ENCODE results near the gene TSKS. TPM values are rescaled to one million over a fixed set of nuclear protein-coding genes. Genes with fewer than 3 reads are reported as not detected.
A peak's percentile ranks its signal among the peaks of the same experiment; 100 is the strongest.

TSKS gene
- total RNA-seq, 1 experiment from 2014 or later, result 0.76 TPM

- no peak for ATAC-seq
- Histone ChIP-seq H3K27me3 (ENCODE audit: insufficient read depth, low read length) (no peaks in the 10 kb centered on the region), H3K9ac (ENCODE audit: low read length) (no peak overlapping the region), H3K9me2 (ENCODE audit: insufficient read depth) (no peaks in the 10 kb centered on the region), H3K9me3 (ENCODE audit: control insufficient read depth in 1 of 2, insufficient read depth in 1 of 2, low read depth in 1 of 2, low read length in 2 of 2) (no peaks in the 10 kb centered on the region), H3K79me2 (ENCODE audit: insufficient read depth, low read length) (no peaks in the 10 kb centered on the region), H3K4me3 (replicated peaks in 1 of 2; ENCODE audit: low read depth in 1 of 2, low read length in 2 of 2) (no peak overlapping the region), H3K4me2 (ENCODE audit: low read length) (no peak overlapping the region), H4K20me1 (ENCODE audit: insufficient read depth) (no peaks in the 10 kb centered on the region), H3K27ac (ENCODE audit: low read depth, low read length) (no peak overlapping the region), H2AFZ (ENCODE audit: low read depth, low read length, poor library complexity, severe bottlenecking) (no peak overlapping the region), H3K36me3 (ENCODE audit: control insufficient read depth in 1 of 2, insufficient read depth in 2 of 2, low read length in 2 of 2) (no peaks in the 10 kb centered on the region), H3K4me1 (ENCODE audit: control insufficient read depth in 1 of 2, insufficient read depth in 2 of 2, low read length in 2 of 2) (peaks cover 4 to 14% of the 10 kb centered on the region in 2 experiments; a peak in 3 of 4 replicates)
- ChIA-PET RAD21 (ENCODE audit: low non-redundant PET in 1 of 2, low total read pairs in 2 of 2, uncharacterized antibody in 2 of 2, unreplicated experiment in 2 of 2) (no interaction called here), POLR2A (no interaction called here), CTCF (no interaction called here)
- DNase-seq (ENCODE audit: low read depth, low spot score), result no peak
- no TSS peak for BruUV-seq (replicated peaks)
- TF ChIP-seq EZH2 (IDR thresholded peaks at IDR 0.05) (no peak), YY1 (IDR thresholded peaks at IDR 0.05; ENCODE audit: extremely low read depth, insufficient replicate concordance, low read depth, low read length) (no peak), MAX (IDR thresholded peaks at IDR 0.05) (no peak), JUND (IDR thresholded peaks at IDR 0.05) (no peak), CBX3 (IDR thresholded peaks at IDR 0.05; ENCODE audit: low read depth) (no peak), ZNF274 (IDR thresholded peaks at IDR 0.05; ENCODE audit: low read depth, low read length) (no peak)
- intact Hi-C loops (cut with micrococcal nuclease), result no loop called here
Measured at GRCh38 chr19:49701271-49701786, 61.8 kb downstream of the TSKS start.

- Histone ChIP-seq H3K4me3 (replicated peaks in 1 of 2; ENCODE audit: low read depth in 1 of 2, low read length in 2 of 2) (no peak overlapping the region), H4K20me1 (ENCODE audit: insufficient read depth) (no peaks in the 10 kb centered on the region), H3K36me3 (ENCODE audit: control insufficient read depth in 1 of 2, insufficient read depth in 2 of 2, low read length in 2 of 2) (no peaks in the 10 kb centered on the region), H3K79me2 (ENCODE audit: insufficient read depth, low read length) (no peaks in the 10 kb centered on the region), H3K27me3 (ENCODE audit: insufficient read depth, low read length) (no peaks in the 10 kb centered on the region), H2AFZ (ENCODE audit: low read depth, low read length, poor library complexity, severe bottlenecking) (no peak overlapping the region), H3K9ac (ENCODE audit: low read length) (no peak overlapping the region), H3K4me2 (ENCODE audit: low read length) (no peak overlapping the region), H3K9me2 (ENCODE audit: insufficient read depth) (no peaks in the 10 kb centered on the region), H3K27ac (ENCODE audit: low read depth, low read length) (no peak overlapping the region), H3K4me1 (ENCODE audit: control insufficient read depth in 1 of 2, insufficient read depth in 2 of 2, low read length in 2 of 2) (peaks cover 4 to 14% of the 10 kb centered on the region in 2 experiments; a peak in 3 of 4 replicates), H3K9me3 (ENCODE audit: control insufficient read depth in 1 of 2, insufficient read depth in 1 of 2, low read depth in 1 of 2, low read length in 2 of 2) (no peaks in the 10 kb centered on the region)
- DNase-seq (ENCODE audit: low read depth, low spot score) (no peak), ATAC-seq (peak; percentile 45)
- ChIA-PET POLR2A (interaction anchor here (1.2 kb wide), 1 partner anchor 17 kb away, joined by 5 read pairs; no protein-coding TSS in a partner anchor), RAD21 (ENCODE audit: low non-redundant PET in 1 of 2, low total read pairs in 2 of 2, uncharacterized antibody in 2 of 2, unreplicated experiment in 2 of 2) (no interaction called here), CTCF (no interaction called here)
- intact Hi-C loops (cut with micrococcal nuclease), result no loop called here
- TF ChIP-seq JUND (IDR thresholded peaks at IDR 0.05), result no peak
- TF ChIP-seq EZH2 (IDR thresholded peaks at IDR 0.05), result no peak
- no peak for TF ChIP-seq ZNF274 (IDR thresholded peaks at IDR 0.05; ENCODE audit: low read depth, low read length)
- no peak for TF ChIP-seq POLR2A (IDR thresholded peaks at IDR 0.05; ENCODE audit: borderline replicate concordance, extremely low read depth, insufficient read depth, insufficient read length)
- TF ChIP-seq POLR2AphosphoS5 (IDR thresholded peaks at IDR 0.05; ENCODE audit: low read depth, low read length), result no peak
- no peak for TF ChIP-seq YY1 (IDR thresholded peaks at IDR 0.05; ENCODE audit: extremely low read depth, insufficient replicate concordance, low read depth, low read length)
- no TSS peak for BruUV-seq (replicated peaks)
Measured at GRCh38 chr19:49700563-49700962, 62.5 kb downstream of the TSKS start.
